Hematopoietic multipotent progenitor cell (in vitro differentiated cells): ENCODE results near the gene SF3A1. TPM values are rescaled to one million over a fixed set of nuclear protein-coding genes. Genes with fewer than 3 reads are reported as not detected.

Source experiments
- DNase-seq, 3 donors: peaks; one replicate each; pipeline ENCODE4 v3.0.0-alpha.2; 2011 to 2015; ENCODE audit warnings: low read depth in 2 of 3, low spot score in 2 of 3
- total RNA-seq: library from RNA; depleted of rRNA; stranded (reverse); fragments of >200 nt; gene quantifications from one replicate; pipeline ENCODE4 v1.2.3, GENCODE V29; 2012

The SF3A1 gene
- total RNA-seq, 1 donor, result 125 TPM

DNA sequence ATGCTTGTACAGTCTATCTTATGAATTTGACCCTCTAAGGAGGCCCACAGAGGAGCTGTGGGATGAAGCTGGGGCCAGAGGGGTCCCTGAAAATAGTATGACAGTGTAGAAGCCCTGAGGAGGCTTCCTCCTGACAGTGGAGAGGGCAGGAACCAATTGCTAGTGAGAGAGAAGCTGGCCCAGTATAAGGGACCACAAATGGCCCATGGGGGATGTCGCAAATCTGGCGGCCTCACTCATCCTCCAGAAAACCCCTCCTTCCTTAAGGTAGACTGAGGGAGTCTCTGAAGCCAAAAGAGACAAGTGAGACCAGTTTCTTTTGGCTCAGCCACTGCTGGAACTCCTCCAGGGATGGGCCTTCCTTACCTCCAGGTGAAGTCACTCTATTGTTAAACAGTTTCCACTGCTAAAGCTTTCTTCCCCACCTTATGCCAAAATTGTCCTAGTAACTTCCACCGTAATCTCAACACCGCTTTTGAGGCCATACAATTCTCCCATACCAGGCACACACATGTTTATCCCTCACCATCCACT lies 49.6 kb downstream of the SF3A1 start:
- DNase-seq, result no peak

- no peak for DNase-seq
Observed at GRCh38 chr22:30306627-30307011, 50.1 kb downstream of the SF3A1 start.

DNA sequence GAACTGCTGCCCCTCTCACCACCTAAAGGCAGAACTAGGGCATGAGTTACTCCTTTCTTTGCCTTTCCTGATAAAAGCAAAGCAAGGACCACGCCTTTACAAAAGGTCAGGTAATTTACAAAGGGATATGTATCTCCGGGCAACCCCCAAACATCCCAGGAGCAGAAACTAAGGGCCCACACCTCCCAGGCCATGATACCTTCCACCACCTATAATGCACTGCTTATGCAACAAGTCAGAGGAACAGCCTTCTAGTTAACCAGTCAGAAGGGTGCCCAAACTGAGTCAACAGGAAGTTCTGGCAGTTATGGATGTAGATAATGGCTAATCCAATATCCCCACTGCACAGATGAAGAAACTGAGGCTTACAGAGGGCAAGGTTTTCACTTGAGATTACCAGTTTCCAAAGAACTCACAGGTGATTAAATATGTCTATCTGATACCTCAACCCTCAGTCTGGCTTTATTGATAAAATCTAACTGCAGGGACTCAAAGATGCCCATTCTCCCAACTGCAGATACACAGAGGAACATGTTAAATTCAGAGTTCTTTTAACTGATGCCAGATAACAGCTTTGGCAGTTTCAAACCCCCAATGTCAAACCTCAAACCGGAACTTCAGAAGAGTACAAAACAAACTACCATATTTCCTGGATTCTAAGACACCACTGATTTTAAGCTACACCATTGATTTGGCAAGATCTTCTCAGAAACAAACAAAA lies 50.6 kb downstream of the SF3A1 start:
- DNase-seq, result peak in 2 of 3 donors; percentile 53 to 79

- DNase-seq, result peak in 1 of 3 donors; percentile 45
Observed at GRCh38 chr22:30305519-30305905, 51.2 kb downstream of the SF3A1 start.

DNA sequence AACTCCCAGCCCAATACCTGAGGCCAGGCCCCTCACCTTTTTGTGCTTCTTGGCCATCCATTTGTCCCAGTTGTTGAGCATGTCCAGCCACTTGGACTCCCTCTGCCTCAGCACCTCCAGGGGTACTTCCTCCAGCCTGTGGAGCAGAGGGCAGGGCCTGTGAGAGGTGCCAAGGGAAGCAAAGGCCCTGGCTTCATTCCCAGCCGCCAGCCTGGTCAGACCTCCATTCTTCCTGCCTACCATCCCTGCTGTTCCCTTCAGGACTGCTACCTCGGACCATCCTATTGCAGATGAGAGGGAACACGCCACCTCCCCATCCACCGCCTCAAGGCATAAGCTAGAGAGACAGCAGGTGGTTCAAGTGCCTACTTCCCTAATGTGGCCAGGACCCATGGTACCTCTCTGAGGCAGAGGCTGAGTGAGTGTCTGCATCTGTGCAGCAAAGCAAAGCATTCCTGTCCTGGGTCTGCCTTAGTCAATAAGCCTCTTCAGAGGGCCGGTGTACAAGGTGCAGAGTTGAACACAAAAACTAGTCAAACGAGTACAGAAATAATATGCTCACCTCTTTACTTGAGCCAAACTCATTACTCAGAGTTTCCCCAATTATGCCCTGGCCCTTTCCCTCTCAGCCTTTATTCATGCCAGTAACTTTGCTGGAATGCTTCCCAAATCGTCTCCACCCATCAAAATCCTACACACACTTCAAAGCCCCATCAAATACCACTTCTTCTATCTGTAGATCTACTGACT lies 52.0 kb downstream of the SF3A1 start:
- peak in 1 of 3 donors; percentile 55 for DNase-seq

GRCh38 chr22:30302810-30303138 lies 53.9 kb downstream of the SF3A1 start:
- DNase-seq, result no peak

GRCh38 chr22:30301995-30302809 lies 54.5 kb downstream of the SF3A1 start:
- DNase-seq, result peak in 2 of 3 donors; percentile 72 to 87

- no peak for DNase-seq
Observed at GRCh38 chr22:30299322-30299721, 57.4 kb downstream of the SF3A1 start.

GRCh38 chr22:30297991-30298701 lies 58.5 kb downstream of the SF3A1 start:
- no peak for DNase-seq

- no peak for DNase-seq
Observed at GRCh38 chr22:30297276-30297990, 59.3 kb downstream of the SF3A1 start.

- no peak for DNase-seq
Observed at GRCh38 chr22:30296833-30297232, 59.9 kb downstream of the SF3A1 start.

GRCh38 chr22:30296324-30296723 lies 60.4 kb downstream of the SF3A1 start:
- DNase-seq, result no peak

GRCh38 chr22:30295576-30295975 lies 61.1 kb downstream of the SF3A1 start:
- no peak for DNase-seq

GRCh38 chr22:30294830-30295229 lies 61.9 kb downstream of the SF3A1 start:
- DNase-seq, result no peak

DNA sequence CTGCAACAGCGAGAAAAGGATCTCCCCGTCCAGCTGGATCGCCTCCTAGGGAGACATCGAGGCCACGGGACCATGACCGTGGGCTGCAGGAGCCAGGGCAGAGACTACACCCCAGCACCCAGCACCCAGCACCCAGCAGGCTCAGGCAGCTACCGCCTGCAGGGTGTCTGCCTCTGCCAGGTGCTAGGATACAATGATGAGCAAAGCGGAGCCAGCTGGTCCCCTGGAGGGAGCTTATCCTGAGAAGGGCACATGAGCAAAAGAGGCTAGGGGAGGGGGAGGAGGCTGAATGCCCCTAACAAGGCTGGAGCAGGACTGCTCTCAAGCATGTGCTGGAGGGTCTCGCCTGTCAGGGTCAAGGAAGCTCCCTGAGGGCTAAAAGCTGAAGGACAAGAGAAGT lies 62.6 kb downstream of the SF3A1 start:
- DNase-seq, result no peak

DNA sequence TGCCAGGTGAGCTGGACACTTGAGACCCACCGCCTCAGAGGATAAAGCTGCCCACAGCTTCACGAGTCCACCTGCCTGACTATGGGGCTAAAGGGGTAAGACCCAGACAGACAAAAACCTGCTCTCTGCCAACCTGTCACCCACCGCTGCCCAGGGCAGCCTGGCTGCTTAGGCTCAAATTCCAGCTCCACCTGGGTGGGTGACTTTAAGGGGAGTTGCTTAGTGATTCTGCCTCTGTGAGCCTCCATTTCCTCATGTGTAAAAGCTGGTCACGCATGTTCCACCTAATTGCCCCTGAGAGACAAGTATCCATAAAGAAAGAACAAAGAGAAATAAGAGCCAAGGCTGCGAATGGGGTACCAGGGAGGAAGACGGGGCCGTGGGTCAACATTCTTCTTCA lies 63.7 kb downstream of the SF3A1 start:
- DNase-seq, result no peak

DNA sequence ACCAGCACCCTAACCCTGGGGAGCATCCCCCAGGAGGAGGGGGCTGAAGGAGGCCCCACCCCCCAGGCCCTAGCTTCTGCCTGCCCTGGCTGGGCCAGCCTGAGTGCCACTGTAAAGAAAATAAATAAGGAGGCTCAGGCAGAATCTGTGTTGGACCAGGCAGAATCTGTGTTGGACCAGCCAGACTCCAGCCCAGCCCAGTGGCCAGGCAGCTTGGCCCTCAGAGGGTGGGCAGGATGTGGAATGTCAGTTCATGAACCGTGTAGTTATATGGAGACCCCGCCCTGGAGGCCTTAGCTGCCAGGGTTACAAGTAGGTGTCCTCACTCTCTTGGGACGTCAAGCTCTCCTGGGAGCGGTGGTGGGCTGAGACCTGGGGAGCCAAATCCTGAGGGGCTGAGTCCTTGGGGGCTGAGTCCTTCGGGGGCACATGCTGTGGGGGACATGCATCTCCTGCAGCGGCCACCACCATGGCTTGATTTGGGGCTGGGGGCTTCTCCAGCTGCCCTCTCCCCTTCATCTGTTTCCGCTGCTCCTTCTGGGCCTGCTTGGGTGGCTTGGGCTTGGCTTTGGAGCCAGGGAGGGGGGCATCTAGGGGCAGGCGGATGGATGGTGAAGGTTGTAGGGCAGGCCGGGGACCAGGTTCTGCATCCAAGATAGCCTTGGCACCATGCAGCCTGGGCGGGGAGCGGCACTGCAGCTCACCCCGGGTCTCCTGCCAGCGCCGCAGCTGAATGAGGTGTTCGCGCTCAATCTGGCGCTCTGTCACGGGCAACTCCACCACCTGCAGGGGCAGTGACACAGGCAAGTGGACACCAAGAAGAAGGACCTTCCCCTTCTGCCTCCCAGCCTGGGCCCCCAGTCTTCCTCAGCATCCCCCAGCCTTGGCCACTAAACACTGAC lies 64.4 kb downstream of the SF3A1 start:
- no peak for DNase-seq

DNA sequence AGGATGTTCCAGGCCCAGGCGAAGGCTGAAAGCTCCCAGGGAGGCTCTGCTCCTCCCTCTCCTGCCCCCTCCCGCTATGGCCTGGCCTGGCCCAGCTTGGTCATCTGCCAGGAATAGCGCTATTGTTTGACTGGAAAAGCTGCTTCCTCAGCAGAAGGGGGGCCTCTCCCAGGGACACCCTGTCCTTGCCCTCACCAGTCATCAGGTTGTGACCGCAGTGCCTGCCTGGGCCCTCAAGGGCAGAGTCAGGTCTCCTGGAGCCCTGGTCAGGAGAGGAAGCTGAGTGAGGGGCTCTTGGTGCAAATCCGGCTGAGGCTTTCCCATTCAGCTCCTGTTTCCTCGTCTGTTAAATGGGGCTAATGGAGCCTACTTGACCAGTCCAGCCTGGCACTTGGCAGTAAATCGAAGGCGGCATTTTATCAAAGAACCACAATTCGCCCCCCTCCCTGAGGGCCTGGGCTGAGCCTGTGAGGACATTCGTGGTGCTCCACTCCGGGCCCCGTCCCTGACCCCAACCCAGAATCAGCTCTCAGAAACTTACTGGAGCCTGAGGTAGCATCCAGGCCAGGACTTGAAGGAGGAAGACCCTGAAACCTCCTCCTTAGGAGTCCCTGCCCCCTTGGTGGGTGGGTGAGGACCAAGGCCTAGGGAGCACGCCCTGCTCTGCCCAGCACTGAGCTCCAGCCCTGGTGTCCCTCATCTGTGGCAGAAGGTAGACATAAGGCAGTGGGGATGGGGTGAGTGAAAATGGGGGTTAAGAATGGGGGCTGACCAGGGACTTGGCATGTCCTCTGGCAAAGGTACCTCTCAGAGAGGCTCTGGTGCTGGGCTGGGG lies 65.4 kb downstream of the SF3A1 start:
- DNase-seq, result no peak
